Lung (tissue), 12 donors: ENCODE measurements around the gene LGALS12. TPM values are rescaled to one million over a fixed set of nuclear protein-coding genes. Genes with fewer than 3 reads are reported as not detected.
A peak's percentile ranks its signal among the peaks of the same experiment; 100 is the strongest.

ENCODE experiments used
- ATAC-seq: fragments of 200-7000 bp; cut with Tn5 transposase; one replicate; pipeline ENCODE4 v1.9.1; 2020; ENCODE audit warnings: moderate number of reproducible peaks; ENCODE audit not compliant: insufficient read depth, low FRiP score
- DNase-seq, 3 donors: peaks; one replicate each; pipeline ENCODE4 v3.0.0-alpha.2; 2013 to 2017
- H3K27ac ChIP-seq, 2 donors: one replicate each; pipeline ENCODE4 v1.5.1; 2013; ENCODE audit warnings: mild to moderate bottlenecking in 2 of 2, moderate library complexity in 2 of 2, control low read depth in 1 of 2, inconsistent platforms in 1 of 2, low read depth in 1 of 2, low read length in 1 of 2
- H3K27me3 ChIP-seq, 3 donors: one replicate each; pipeline ENCODE4 v1.5.1; 2013; ENCODE audit warnings: low read length in 2 of 3; ENCODE audit not compliant: control insufficient read depth in 3 of 3, insufficient read depth in 3 of 3
- H3K36me3 ChIP-seq, 4 donors: one replicate each; pipeline ENCODE4 v1.5.1; 2013; ENCODE audit warnings: low read length in 4 of 4, mild to moderate bottlenecking in 1 of 4, moderate library complexity in 1 of 4; ENCODE audit not compliant: control insufficient read depth in 4 of 4, insufficient read depth in 4 of 4
- H3K4me1 ChIP-seq, 5 donors: one replicate each; pipeline ENCODE4 v1.5.1; 2013; ENCODE audit warnings: low read length in 5 of 5, mild to moderate bottlenecking in 2 of 5, moderate library complexity in 1 of 5; ENCODE audit not compliant: control insufficient read depth in 5 of 5, insufficient read depth in 5 of 5
- H3K4me3 ChIP-seq: one replicate; pipeline ENCODE4 v1.5.1; 2013; ENCODE audit warnings: mild to moderate bottlenecking, control low read depth, moderate library complexity
- H3K9ac ChIP-seq, 2 donors: one replicate each; pipeline ENCODE4 v1.5.1; 2013; ENCODE audit warnings: low read length in 2 of 2, control low read depth in 1 of 2; ENCODE audit not compliant: insufficient read depth in 1 of 2
- H3K9me3 ChIP-seq, 4 donors: one replicate each; pipeline ENCODE4 v1.5.1; 2013; ENCODE audit warnings: low read length in 3 of 4, mild to moderate bottlenecking in 1 of 4, moderate library complexity in 1 of 4; ENCODE audit not compliant: control insufficient read depth in 4 of 4, insufficient read depth in 3 of 4
- WGBS, 2 donors: extraction: QIAGEN DNeasy Blood & Tissue Kit; methylation state at CpG; one replicate each; pipeline ENCODE4 v1.1.7; 2013; 5-methylcytosine and 5-hydroxymethylcytosine counted together
- polyA plus RNA-seq, 2 donors: library from polyadenylated mRNA; stranded (reverse); fragments of 200-250 nt; gene quantifications; one replicate each; pipeline ENCODE4 v1.2.1, GENCODE V29; 2013
- total RNA-seq, 2 donors: library from RNA; depleted of rRNA in 1 of 2; stranded (reverse); fragments of >200 nt in 1 of 2; gene quantifications; one replicate each; pipeline ENCODE4 v1.2.1, GENCODE V29; 2014 to 2021
- TF ChIP-seq, protein P1 (sequence below): IDR thresholded peaks from 2 replicates; pipeline ENCODE4 v1.5.1; 2012; ENCODE audit warnings: mild to moderate bottlenecking; ENCODE audit errors: control extremely low read depth, extremely low read depth
- donor health status: control.
- donor health status: control.
- donor health status: Bipolar disorder and iron deficiency.
- donor health status: healthy.
- donor health status: DM: yes; HTN: yes; CAD: no.

LGALS12 gene
- total and polyA plus RNA-seq, 4 donors = 0.43 to 1.3 (median 0.87) TPM

DNA sequence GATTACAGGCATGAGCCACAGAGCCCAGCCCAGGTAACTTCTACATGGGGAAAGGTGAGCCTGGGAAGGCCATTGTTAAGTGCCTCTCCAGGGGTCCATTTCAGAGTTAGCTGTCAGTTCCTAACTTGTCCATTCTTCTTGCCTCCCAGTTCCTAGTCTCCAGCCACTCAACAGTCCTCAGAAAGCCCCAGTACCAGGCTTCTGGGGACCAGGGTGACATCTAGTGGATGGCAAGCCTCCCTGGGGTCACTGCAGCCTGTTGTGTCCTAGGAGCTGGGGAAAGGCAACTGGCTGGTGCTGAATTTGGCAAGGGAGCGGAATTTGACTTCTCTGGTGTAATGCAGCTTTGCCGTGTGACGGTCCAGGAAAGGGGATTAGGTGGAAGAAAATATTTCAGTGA, 2.1 kb downstream of the LGALS12 start:
- Histone ChIP-seq H3K27ac (no peak overlapping the region), H3K9me3 (no peaks in the 10 kb centered on the region), H3K9ac (no peak overlapping the region), H3K36me3 (no peaks in the 10 kb centered on the region), H3K4me3 (no peak overlapping the region), H3K4me1 (peaks cover 0 to 11% (median 0%) of the 10 kb centered on the region in 5 donors), H3K27me3 (no peaks in the 10 kb centered on the region)
- TF ChIP-seq, protein P1, sequence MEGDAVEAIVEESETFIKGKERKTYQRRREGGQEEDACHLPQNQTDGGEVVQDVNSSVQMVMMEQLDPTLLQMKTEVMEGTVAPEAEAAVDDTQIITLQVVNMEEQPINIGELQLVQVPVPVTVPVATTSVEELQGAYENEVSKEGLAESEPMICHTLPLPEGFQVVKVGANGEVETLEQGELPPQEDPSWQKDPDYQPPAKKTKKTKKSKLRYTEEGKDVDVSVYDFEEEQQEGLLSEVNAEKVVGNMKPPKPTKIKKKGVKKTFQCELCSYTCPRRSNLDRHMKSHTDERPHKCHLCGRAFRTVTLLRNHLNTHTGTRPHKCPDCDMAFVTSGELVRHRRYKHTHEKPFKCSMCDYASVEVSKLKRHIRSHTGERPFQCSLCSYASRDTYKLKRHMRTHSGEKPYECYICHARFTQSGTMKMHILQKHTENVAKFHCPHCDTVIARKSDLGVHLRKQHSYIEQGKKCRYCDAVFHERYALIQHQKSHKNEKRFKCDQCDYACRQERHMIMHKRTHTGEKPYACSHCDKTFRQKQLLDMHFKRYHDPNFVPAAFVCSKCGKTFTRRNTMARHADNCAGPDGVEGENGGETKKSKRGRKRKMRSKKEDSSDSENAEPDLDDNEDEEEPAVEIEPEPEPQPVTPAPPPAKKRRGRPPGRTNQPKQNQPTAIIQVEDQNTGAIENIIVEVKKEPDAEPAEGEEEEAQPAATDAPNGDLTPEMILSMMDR = peak; percentile 4
- 74 to 79% methylated on average over 3 of the region's 3 CpGs for WGBS, 2 donors
- DNase-seq (peak in 2 of 3 donors; percentile 29 to 37), ATAC-seq (no peak)

DNA sequence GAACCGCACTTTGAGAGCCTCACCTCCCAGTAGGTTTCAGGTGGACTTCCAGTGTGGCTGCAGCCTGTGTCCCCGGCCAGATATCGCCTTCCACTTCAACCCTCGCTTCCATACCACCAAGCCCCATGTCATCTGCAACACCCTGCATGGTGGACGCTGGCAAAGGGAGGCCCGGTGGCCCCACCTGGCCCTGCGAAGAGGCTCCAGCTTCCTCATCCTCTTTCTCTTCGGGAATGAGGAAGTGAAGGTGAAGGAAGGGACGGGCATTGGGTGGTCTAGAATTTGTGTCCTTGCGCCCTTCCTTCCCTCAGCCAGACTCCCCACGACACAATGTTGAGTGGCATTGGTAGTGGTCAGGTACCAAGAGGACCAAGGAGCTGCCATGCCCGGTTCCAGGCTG, 2.9 kb downstream of the LGALS12 start:
- DNase-seq = no peak
- WGBS, 2 donors = 71 to 86% methylated on average over 12 of the region's 12 CpGs

DNA sequence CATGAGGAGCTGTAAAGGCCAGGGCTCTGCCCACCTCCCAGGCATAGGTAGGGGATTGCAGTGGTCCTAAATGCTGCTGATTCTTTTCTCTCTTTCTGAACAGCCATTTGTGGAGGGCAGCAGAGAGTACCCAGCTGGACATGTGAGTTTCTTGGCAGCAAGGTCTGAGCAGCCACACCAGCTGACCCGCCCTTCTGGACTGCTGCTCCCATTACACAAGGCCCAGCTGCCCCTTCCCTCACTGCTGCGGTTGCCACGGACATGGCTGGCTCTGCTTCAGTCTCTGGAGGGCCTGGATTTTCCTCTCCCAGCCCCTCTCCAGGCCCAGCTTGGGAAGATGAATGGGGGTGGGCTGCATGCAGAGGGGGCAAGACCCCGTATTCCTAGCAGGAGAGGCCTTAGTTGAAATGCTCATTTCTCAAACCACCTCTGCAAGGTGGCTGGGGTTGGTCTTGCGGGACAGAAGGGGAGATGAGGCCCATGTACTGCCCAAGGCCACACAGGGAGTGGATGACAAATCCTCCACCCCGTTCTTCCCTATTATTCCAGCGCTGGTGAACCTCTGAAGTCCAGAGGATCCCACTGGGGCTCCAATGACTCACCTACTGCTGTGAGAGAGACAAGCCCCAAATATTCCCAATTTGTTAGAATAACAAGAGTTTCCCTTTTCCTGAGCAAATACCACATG, 4.6 kb downstream of the LGALS12 start:
- H3K27me3 ChIP-seq = no peaks in the 10 kb centered on the region
- peaks cover 0 to 6% (median 0%) of the 10 kb centered on the region in 5 donors for H3K4me1 ChIP-seq
- no peaks in the 10 kb centered on the region for H3K36me3 ChIP-seq
- no peak overlapping the region for H3K27ac ChIP-seq
- WGBS, 2 donors = 79 to 91% methylated on average over 7 of the region's 7 CpGs
- no peak overlapping the region for H3K9ac ChIP-seq
- H3K9me3 ChIP-seq = no peaks in the 10 kb centered on the region
- H3K4me3 ChIP-seq = no peak overlapping the region
- TF ChIP-seq, protein P1 = no peak
- peak in 2 of 3 donors; percentile 25 to 49 for DNase-seq
- ATAC-seq = no peak

More for the DNA sequence above, 2.9 kb downstream of the LGALS12 start:
- Histone ChIP-seq H3K4me3 (no peak overlapping the region), H3K9me3 (no peaks in the 10 kb centered on the region), H3K27ac (no peak overlapping the region), H3K36me3 (no peaks in the 10 kb centered on the region), H3K27me3 (no peaks in the 10 kb centered on the region), H3K9ac (no peak overlapping the region), H3K4me1 (peaks cover 0 to 11% (median 0%) of the 10 kb centered on the region in 5 donors)
- no peak for ATAC-seq
- TF ChIP-seq, protein P1 = no peak
